22Rv1 (cell line): ENCODE results near the gene ANO3.
A peak's percentile ranks its signal among the peaks of the same experiment; 100 is the strongest.
"Not testable (repeated sequence)": the region's sequence is repeated elsewhere in the genome, so short reads cannot be mapped to it uniquely, and the experiment has no call there.

Experiments used
- H3K27ac ChIP-seq: fragments of 450-650 bp; 2 replicates; pipeline ENCODE4 v1.5.1; 2017
- ZFX ChIP-seq: fragments of 450-650 bp; IDR thresholded peaks from 2 replicates; pipeline ENCODE4 v1.6.1; 2017; ENCODE audit warnings: antibody characterized with exemption, borderline replicate concordance
- TF ChIP-seq, protein P1 (sequence below): fragments of 450-650 bp; IDR thresholded peaks from 2 replicates; pipeline ENCODE4 v1.5.1; 2017; ENCODE audit warnings: mild to moderate bottlenecking

Gene ANO3

DNA sequence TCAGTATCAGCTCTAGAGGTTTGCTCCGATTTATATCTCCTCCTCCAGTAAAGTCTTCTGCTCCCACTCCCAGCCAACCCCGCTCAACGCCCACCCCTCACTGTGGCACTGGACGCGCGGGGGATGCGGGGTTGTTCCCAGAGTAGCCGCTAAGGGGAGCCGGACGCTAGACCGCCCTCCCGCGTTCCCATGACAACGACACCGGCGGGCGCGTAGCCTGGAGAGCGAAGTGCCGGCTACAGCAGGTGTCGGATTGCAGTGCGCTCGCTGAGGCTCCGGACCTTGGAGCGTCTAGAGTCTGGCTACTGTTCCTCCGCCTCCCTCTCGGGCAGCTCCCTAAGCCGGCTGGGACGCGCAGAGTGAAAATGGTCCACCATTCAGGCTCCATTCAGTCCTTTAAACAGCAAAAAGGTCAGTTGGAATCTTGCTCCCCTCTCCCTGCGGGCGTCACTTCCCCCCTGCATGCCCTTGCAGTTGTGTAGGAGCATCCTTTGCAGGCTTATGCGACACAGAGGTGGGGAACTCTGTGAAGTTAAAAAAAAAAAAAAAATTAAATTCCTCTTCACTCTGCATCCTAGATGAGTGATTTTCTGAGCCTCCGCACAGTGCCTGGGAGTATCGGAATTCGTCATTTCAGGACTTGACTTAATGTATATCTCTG is at the start of gene ANO3:
TSS of gene ANO3 (plus strand) at position 220 of the 661 bp plus-strand sequence. CDS start at position 366, 146 bp downstream.
- no peak within 1 kb of the TSS for H3K27ac ChIP-seq
- TF ChIP-seq ZFX: no peak
- TF ChIP-seq, protein P1, sequence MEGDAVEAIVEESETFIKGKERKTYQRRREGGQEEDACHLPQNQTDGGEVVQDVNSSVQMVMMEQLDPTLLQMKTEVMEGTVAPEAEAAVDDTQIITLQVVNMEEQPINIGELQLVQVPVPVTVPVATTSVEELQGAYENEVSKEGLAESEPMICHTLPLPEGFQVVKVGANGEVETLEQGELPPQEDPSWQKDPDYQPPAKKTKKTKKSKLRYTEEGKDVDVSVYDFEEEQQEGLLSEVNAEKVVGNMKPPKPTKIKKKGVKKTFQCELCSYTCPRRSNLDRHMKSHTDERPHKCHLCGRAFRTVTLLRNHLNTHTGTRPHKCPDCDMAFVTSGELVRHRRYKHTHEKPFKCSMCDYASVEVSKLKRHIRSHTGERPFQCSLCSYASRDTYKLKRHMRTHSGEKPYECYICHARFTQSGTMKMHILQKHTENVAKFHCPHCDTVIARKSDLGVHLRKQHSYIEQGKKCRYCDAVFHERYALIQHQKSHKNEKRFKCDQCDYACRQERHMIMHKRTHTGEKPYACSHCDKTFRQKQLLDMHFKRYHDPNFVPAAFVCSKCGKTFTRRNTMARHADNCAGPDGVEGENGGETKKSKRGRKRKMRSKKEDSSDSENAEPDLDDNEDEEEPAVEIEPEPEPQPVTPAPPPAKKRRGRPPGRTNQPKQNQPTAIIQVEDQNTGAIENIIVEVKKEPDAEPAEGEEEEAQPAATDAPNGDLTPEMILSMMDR: peak; percentile 84

DNA sequence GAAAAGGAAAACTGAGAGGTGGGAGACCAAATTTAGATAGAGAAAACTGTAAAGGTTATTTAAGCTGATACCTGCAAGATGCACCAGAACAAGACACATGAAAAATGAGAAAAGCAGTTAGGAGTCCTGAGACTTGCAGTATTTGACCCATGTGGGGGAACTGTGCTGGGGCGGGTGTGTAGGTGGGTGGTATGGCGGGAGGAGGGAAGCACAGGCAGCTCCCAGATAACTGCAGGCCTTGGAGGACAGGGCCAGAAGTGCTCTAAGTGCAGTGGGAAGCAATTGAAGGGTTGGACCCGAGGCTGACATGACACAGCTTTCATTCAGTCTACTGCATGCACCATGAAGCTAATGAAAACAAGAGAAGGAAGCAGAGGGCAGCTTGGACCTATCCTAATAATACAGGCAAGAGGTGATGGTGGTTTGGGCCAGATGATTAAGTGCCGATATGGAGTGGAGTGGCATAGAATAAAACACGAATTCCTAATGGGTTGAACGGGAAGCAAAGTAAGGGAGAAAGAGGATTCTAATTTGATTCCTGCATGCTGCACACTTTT is 48.0 kb upstream of the ANO3 start:
- H3K27ac ChIP-seq: no peak overlapping the region

DNA sequence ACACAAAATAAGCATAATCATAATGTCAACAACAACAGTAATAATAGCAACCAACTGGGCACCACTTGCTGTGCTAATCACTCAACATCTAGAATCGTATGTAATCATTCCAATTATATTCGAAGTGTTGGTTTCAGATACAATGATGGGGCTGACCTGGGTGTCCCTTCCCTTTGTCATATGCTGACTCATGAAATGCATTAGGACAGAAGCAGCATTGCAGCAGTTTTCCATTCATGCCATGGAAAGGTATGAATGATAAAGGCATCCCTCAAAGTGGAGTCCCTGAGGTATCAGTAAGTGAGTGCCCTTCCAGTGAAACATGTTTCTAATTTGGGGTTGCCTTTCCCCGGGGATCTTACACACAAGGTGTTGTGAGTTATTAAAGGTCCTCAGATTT is 46.3 kb upstream of the ANO3 start:
- no peak overlapping the region for H3K27ac ChIP-seq
- TF ChIP-seq, protein P1: no peak
- TF ChIP-seq ZFX: no peak

More for the DNA sequence above, 48.0 kb upstream of the ANO3 start:
- TF ChIP-seq, protein P1: no peak

DNA sequence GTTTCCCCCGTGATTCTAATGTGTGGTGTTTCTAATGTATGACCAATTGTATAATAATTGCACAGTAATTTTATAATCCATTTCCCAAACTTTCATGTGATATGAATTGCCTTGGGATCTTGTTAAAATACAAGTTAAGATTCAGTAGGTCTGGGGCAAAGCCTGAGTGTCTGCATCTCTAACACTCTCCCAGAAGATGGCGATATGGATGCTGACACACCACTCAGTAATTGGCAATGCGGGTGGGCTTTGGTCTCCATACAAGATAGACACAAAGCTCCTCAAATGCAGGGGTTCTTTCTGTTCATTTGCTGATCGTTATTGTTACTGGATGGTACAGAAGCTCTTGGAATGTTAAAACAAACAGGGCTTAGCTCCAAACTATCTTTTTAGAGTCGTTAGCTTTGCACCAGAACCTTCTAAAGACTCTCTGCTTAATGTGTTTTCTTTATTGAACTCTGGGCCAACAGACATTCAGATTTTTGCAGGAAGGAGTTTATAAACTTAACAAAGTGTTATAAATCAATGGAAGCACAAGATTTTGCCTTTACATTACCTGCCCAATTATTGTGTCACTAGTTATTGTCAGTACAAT is 45.4 kb upstream of the ANO3 start:
- no peak for TF ChIP-seq ZFX
- TF ChIP-seq, protein P1: peak; percentile 74
- H3K27ac ChIP-seq: no peak overlapping the region

DNA sequence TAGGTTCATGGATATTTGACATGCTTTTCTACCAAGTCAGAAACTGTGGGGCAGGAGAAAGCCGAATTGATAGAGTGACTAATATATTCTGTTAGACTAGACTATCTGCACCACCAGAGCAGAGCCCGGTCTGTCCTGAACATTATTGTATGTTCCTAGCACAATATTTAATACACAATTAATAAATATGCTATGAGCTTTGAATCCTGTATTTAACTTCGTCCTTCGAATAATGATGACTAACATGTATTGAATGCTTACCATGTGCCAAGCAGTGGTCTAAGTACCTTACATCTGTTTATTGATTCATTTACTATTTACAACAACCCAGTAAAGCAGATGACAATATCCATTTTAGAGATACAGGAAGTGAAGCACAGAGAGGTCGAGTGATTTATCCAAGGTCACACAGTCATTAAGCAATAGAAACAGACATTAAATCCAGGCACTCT is 44.8 kb upstream of the ANO3 start:
- no peak overlapping the region for H3K27ac ChIP-seq
- TF ChIP-seq, protein P1: no peak
- no peak for TF ChIP-seq ZFX

DNA sequence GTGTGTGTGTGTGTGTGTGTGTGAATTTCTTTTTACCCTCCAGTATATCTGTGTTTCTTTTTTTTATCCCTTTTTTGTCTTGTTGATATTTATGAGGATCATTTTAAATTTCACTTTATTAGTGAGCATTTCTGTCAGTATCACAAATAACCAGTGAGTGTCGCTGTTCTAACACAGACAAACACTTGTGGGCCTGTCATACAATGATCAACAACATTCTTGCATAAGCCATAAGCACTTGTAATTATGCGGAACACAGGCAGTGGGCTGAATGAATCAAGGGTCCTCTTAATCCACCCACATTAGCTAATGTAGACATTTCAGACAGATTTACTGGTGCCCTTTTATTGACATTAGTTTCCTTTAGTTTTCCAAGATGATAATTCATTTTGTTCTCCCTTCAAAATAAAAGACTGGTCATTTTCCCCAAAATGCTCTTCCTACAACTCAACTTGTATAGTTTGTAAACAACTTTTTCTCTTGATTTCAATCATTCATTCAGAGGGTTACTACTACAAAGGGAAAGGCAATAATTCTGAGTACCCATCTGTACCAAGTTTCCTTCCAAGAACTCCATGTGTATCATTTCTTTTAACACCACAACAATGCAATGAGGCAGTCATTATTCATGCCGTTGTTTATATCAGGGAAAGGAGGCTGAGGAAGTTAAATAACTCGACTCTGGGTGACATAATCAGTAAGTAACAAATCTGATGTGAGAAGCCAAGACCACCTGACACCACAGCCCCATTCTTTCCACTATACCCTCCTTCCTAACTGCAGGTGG is 34.5 kb upstream of the ANO3 start:
- no peak for TF ChIP-seq ZFX
- TF ChIP-seq, protein P1: peak; percentile 81
- H3K27ac ChIP-seq: no peak overlapping the region

DNA sequence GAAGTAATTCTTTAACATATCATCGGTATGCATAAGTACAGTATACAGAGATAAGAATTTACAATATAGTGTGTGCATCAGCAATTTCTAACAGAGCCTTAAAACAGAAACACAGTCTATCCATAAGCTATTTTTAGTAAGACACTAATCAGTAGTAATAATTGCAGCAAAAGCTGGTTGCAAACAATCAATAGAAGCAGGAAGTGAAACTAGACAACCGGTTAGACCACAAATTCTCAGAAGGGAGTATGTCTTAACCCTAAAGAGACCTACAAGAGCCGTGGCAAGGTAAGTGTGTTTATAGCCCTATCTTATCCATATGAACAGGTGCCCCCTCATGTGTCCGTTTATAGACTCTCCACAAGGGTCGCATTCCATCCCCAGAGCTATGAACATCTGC is 15.6 kb upstream of the ANO3 start:
- not testable (repeated sequence) for H3K27ac ChIP-seq
